ENCODE measurements around the gene BCL2L2.

BCL2L2 gene

DNA sequence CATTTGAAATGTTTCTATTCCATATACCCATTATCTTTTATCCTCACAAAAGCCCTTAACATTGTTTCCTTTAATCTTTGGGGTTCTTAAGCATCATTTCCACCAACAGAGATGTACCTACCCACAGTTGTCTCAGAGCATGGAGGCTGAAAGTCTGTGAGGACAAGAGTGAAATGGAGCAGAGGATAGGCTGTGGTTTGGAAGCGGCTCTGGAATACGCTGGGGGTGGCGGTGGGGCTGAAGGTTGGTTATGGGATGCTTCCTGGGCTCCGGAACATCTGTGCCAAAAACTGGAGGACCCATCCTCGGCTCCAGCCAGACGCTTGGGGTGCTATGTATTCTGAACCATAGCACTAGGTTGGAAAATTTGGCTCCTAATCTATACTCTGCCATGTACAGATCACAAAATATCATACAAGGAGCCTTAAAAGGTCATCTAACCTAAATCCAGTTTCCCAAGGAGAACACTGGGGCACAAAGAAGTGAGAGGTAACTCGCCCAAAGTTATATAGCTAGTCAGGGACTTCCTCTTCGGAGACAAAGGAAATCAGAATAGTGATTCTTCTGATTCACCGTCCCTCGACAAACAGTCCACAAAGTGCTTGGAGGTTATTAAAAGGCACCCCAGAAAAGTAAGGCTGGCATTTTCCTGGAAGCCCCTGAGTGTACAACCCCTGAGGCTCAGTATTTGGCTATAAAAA, 6.5 kb upstream of the BCL2L2 start:
- FAIRE-seq = no peak

DNA sequence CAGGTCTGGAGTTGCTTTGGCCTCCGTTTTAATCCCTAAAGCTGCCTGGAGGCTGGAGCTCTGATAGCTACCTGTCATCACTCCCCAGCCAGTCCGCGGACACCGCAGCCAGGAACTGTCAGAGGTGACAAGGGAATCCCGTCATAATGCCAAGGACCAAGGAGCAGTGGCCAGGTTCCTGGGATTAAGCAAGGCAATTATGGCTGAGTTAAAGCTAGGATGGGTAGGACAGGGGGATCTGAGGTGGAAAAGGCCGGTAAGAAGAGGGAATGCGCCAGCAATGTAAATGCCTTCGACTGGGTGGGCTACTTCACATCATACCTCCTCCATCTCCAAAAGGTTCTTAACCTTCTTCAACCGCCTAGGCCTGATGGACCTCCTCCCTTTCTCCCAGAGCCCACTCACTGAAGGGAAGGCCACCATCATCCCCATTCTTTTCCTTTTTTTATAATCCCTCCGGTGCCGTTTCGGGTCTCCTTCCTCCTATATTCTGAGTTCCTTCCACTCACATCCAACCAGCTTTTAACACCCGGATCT, 5.9 kb upstream of the BCL2L2 start:
- FAIRE-seq = no peak

DNA sequence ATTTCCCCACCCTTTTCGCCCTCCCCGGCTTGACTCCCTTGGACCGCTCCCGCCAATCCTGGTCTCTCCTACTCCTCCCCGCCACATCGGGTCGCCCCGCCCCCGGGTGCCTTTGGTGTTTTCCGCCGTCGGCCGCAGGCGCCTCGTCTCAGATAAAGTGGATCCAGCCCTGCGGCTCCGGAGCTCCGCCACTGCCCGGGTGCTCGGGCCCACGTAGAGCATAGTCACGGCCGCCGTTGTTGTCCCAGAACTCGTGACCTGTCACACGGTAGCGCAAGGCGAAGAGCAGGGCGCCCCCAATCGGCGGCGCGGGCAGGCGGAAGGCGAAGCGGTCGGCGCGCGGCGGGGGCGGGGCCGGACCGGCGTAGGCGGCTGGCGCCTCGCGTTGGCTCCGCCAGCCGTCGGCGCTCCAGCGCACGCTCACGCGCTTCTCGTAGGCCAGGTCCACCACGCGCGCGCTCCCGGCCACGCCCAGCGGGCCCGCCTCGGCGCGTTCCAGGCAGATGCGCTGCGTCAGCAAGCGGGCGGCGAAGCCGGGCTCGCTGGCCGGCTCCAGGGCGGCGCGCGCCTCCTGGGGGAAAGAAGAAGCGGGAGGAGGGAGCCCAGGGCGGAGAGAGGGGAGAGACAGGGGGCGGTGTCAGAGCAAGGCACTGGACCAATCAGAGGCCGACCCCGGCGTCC, 5.2 kb upstream of the BCL2L2 start:
- FAIRE-seq = no peak

DNA sequence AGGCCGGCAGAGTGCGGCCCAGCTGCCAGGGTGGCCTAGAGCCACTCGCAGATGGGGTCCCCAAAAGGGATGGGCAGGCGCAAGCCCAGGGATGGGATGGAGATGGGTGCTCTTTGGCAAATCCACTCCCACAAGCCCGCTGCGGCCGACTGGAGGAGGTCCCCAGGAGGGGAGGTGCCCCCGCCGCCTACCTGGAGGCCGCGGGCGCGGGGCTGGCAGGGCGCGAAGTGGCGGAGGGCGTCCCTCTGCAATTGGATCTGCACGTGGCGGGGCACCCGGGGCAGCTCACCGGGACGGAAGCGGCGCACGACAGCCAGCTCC, 4.7 kb upstream of the BCL2L2 start:
- FAIRE-seq = no peak

DNA sequence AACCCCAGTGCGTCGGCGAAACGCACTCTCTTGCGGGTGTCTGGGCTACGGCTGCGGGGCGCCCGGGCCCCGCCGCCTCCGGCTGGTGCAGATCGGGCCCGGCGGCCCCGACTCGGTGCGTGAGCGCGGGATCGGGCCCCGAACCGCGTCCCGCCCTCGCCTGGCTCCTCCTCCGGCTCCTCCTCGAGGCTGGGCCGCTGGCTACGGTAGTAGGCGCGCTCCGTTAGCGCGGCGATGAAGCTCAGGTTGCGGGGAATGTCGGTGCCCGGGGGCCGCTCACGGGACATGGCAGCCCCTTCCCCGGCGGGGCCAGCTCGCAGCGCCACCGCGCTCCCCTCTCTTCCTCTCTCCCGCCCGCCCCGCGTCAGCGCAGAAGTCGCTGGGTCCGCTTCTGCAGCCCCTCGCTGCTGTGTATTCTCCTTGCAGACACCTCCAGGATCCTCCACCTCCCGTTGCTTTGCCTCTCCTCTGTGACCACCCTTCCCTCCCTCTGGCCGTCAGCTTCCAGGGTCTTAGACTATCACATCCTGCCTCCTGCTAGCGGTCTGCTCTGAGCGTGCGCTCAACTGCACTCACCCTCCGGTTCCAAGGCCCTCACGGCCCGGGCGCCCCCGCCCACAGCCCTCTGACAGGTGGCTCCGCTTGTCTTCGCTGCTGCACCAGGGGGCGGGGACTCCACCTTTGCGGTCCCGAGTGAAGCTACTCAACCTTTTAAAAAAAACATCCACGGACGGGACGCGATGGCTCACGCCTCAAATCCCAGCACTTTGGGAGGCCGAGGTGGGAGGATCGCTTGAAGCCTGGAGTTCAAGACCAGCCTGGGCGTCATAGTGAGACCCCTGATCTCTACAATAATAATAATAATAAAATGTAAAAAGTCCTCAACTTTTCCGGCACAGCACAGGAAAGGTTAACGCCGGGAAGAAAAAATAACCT, 4.1 kb upstream of the BCL2L2 start, which contains the start of gene PPP1R3E:
PPP1R3E (minus strand) TSS at position 570 of the 936 bp plus-strand sequence; CDS start at position 287, 283 bp downstream.
- FAIRE-seq = no peak

DNA sequence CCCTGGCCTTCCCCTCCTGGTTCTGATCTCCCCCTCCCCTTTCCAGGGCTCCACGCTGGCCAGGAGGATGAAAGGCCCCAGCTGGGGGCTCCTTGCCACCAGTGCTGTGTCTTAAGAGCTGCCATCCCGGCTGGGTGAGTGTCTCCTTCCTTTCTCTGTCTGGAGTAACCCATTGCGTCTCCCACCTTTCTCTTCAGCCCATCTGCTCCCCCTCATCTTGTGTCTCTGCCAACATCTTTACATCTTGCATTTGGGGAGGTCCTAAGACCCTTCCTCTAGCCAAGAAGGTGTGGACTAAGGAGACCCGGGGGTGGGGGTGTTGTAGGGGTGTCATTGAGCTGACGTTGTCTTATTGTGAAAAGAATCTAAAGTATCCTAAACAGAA, 505 bp downstream of the BCL2L2 start:
- no peak for FAIRE-seq

DNA sequence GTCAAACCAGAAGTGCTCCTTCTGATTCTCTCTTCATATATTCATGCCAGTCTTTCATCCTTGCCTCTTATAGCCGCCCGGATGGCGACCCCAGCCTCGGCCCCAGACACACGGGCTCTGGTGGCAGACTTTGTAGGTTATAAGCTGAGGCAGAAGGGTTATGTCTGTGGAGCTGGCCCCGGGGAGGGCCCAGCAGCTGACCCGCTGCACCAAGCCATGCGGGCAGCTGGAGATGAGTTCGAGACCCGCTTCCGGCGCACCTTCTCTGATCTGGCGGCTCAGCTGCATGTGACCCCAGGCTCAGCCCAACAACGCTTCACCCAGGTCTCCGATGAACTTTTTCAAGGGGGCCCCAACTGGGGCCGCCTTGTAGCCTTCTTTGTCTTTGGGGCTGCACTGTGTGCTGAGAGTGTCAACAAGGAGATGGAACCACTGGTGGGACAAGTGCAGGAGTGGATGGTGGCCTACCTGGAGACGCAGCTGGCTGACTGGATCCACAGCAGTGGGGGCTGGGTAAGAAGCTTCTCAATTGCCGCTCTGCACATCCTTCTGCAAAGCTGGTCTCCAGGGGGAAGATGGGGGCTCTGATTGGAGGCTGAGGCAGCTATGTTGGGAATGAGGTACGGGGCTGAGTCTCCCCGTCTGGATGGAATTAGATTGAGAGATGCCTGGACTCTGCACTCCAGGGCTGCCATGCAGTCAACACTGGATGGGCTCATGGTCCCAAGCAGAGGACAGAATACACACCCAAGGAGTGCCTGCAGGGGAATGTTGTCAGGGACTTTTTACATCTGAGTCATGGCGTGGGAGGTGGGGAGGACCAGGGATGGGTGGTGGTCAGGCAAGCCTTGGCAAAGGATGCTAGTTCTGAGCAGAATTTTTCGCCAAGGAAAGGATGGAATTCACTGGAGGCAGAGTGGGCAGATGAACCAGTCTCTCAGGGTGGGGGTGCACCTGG, 1.3 kb downstream of the BCL2L2 start:
- no peak for FAIRE-seq

DNA sequence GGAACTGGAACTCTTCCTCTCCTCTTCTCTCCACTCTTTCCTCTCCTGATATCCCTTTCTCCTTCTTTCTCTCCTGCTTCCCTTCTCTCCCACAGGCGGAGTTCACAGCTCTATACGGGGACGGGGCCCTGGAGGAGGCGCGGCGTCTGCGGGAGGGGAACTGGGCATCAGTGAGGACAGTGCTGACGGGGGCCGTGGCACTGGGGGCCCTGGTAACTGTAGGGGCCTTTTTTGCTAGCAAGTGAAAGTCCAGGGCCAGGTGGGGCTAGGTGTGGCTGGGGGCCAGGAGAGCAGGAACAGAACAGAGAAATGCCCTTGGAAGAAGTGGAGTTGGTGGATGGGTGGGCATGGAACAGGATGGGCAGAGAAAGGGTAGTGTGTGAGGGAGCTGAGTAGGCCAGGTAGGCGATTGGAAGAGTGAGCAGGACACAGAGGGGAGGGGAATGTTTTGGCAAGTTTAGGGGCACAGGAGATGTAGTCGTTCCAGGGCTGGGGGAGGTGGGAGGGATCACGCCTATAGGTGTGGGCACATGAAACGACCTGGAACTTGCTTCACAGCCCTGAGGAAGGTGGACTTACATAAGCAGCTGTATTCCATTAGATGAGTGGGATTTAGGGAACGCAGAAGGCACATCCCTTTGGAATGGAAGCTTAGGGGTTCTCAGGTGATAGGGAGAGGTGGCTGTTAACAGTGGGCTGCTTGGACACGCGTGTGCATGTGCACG, 2.2 kb downstream of the BCL2L2 start:
- FAIRE-seq = no peak

DNA sequence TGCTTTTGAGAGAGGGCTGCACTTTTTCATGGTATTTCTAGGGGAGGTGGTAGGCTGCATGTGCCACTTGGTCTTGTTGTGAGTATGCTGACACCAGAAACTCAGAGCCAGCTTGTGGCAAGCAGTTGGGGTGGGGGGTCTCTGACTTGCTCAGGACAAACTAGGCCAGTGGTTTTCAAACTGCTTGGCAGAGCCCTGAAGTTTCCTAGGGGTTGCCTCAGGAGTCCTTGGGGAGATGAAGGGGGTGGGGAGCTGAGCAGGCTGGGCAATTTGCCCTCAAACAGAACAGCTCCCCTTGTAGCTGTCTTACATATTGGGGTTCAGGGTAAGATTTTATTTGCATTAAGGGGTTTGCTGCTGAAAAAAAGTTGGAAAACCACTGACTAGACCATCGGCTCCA, 3.9 kb downstream of the BCL2L2 start:
- FAIRE-seq = no peak

DNA sequence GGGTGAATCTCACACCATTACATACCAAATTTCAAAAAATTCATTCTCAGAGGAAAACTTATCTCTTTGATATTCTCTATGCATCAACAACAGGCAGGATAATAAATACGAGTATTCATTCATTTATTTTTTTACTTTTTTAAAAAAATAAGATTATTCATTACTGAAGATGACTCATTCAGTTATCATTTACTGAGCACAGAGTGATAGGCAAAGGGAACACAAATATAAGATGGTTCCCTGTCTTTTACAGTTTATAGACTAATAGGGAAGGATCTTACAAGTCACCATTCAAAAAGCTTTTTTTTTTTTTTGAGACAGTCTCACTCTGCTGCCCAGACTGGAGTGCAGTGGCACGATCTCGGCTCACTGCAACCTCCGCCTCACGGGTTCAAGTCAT, 9.7 kb downstream of the BCL2L2 start:
- no peak for FAIRE-seq

DNA sequence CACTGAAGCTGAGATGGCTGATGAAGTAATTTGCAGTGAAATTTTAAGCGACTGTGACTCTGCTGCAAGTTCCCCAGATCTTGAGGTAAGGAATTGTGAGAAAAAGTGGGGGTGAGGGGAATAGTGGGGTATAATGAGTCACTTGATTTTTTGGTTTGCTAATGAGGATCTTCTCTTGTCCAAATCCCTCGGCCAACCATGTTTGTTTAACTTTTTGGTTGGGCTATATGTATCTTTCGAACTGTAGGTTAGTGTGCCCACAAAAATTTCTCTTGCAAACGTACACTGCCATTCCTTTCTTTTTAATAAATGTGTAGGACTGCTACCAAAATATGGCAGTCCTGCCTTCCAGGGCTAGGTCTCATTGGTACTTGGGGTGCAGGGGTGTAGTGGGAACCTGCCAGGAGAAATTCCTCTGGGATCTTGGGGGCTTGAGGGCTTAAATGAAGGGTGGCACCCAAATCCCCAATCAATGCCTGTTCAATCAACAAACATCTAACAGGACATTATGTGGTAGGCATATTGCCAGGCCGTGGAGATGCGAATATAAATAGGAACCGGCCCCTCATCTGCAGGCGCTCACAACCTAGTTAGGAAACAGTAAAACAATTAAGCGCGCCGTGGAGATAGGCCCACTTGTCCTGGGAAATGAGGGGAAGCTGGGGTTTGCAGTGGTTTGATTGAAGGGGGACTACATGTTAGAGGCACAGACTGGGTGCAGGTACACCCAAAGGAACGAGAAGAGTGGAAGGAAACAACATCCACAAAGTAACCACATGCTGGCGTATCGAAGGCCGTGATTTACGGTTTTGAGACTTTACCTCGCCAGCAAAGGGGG, 13.3 kb downstream of the BCL2L2 start:
- no peak for FAIRE-seq

DNA sequence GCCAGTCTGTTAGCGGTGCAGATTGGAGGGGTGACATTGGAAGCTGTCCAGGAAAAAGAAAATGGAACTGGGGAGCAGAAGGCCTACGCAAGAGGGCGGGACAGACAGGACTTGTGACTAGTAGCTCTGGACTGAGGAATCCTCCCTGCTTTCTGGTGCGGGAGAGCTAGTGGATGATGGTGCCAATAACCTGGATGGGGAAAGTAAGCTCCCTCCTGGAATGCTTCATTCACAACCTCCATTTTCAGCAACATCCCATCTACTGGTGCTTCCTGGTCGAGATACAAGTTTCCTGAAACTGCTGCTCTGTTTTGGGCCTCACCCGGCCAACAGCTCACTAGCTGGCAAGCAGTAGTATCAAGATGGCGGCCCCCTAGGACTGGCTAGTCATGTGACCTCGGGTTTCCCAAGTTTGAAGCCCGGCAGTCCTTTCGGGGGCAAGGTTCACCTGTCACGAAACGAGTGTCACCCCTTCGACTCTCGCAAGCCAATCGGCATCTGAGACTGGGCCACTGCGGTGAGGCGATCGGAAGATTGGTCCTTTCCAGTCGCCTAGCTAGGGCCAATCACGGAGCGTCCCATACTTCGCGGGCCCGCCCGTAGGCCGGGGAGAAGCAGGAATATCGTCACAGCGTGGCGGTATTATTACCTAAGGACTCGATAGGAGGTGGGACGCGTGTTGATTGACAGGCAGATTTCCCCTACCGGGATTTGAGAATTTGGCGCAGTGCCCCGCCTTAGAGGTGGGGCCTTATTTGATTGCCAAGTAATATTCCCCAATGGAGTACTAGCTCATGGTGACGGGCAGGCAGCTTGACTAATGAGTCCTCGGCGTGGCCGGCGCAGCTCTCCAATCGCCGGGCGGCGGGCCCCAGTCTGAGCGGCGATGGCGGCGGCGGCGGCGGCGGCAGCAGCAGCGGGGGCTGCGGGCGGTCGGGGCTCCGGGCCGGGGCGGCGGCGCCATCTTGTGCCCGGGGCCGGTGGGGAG, 14.2 kb downstream of the BCL2L2 start, which contains the start of gene PABPN1:
PABPN1 (plus strand) TSS at position 874 of the 988 bp plus-strand sequence; CDS start at position 887, 13 bp downstream.
- peak; percentile 99 for FAIRE-seq

DNA sequence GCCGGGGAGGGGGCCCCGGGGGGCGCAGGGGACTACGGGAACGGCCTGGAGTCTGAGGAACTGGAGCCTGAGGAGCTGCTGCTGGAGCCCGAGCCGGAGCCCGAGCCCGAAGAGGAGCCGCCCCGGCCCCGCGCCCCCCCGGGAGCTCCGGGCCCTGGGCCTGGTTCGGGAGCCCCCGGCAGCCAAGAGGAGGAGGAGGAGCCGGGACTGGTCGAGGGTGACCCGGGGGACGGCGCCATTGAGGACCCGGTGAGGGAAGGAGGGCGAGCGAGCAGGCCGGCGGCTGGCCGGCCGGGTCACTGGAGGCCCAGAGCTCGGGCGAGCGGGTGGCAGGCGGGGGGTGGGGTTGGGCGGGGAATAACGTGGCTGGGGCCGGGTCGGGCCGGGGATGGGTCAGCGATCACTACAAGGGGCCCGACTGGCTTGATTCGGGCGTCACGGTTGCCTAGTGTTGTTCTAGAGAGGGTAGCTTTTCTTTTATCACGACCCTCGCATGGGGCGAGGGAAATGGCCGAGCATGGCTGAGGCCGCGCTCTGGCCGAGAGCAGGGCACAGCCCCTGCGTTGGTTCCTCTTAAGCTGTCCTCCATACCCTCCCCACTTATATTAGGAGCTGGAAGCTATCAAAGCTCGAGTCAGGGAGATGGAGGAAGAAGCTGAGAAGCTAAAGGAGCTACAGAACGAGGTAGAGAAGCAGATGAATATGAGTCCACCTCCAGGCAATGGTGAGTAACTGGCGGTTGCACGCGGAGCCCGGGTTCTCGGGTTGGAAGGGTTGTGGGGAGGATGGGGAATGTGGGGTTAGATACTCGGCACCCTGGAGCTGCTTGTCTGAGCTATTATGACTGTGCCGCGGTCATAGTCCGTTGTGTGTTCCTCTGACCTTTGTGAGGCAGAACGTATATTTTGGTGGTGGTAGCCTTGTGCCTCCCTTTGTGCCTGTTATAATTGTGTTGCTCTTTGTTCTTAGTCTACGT, 15.2 kb downstream of the BCL2L2 start:
- FAIRE-seq = no peak

DNA sequence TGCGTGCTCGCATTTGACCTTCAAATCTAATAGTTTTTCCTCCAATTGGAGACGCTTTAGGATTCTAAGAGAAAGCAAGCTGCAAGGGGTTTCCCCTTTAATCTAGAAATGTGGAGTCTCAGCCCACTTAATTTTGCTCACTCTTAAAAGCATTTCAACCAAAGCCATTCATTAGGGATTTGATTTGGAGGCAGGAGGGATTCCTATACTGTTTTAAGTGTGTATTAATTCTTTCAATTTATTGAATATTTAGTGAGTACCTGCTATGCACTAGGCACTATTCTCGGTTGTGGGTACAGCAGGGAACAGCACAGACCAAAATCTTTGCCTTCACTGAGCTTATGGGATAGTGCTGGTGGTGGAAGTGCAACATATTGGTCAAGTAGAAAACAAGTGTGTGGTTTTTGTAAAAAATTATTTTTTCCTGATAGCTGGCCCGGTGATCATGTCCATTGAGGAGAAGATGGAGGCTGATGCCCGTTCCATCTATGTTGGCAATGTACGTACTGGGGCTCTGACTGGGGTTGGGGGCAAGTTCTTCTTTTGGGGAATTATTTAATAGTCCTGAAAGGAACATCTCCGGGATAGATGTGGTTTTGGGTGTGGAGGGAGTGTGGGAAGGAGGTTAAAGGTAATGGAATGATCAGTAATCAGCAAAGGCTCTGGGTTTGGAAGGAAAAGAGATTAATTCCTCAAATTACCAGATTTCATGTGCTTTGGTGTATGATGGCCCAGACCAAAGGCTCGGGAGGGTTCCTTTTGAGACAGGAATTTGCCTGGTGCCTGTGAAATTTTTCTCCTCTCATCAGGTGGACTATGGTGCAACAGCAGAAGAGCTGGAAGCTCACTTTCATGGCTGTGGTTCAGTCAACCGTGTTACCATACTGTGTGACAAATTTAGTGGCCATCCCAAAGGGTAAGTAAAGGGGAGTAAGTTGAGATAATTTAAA, 16.2 kb downstream of the BCL2L2 start:
- FAIRE-seq = no peak

DNA sequence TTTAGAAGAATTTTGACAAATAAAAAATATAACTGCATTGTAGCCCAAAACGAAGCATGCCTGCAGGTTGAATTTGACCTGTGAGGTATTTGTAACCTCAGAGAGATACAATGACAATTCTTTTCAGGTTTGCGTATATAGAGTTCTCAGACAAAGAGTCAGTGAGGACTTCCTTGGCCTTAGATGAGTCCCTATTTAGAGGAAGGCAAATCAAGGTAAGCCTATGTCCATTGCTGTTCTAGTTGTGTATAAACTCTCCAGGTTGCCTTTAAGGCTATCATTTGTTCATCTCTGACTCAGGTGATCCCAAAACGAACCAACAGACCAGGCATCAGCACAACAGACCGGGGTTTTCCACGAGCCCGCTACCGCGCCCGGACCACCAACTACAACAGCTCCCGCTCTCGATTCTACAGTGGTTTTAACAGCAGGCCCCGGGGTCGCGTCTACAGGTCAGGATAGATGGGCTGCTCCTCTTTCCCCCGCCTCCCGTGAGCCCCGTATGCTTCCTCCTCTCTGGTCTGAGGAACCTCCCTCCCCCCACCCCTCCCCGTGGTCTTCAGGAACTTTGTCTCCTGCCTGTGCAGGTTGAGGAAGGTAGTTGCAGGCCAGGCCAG, 17.3 kb downstream of the BCL2L2 start:
- no peak for FAIRE-seq

DNA sequence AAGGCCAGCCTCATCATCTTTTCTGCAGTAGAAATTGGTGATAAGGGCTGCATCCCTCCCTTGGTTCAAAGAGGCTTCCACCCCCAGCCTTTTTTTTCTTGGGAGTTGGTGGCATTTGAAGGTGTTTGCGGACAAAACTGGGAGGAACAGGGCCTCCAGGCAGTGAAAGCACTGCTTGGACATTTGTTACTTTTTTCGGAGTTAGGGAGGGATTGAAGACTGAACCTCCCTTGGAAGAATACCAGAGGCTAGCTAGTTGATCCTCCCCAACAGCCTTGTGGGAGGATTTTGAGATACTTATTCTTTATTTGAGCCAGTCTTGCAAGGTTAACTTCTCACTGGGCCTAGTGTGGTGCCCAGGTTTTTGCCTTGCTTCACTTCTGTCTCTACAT, 17.8 kb downstream of the BCL2L2 start:
- no peak for FAIRE-seq
